HepG2 (cell line): ENCODE data around the gene TFDP2.

ENCODE experiments used
- GZF1 ChIP-seq: sonication (generic); formaldehyde crosslinking; IDR thresholded peaks from 2 replicates; pipeline ENCODE4 v1.5.1; 2020; ENCODE audit warnings: mild to moderate bottlenecking, missing genetic modification reagents
- PITX1 ChIP-seq: sonication (generic); formaldehyde crosslinking; IDR thresholded peaks from 2 replicates; pipeline ENCODE4 v1.5.1; 2020; ENCODE audit warnings: mild to moderate bottlenecking, missing genetic modification reagents
- POLR2G ChIP-seq: fragments of 200-400 bp; formaldehyde crosslinking; IDR thresholded peaks from 2 replicates; pipeline ENCODE4 v1.6.1; 2018; ENCODE audit warnings: mild to moderate bottlenecking, low read depth, low read length, moderate library complexity
- REST ChIP-seq, 2 experiments: IDR thresholded peaks; 2 replicates each; pipeline ENCODE4 v1.6.1; 2011 to 2012; ENCODE audit warnings: low read length in 2 of 2, borderline replicate concordance in 1 of 2, low read depth in 1 of 2, mild to moderate bottlenecking in 1 of 2, moderate library complexity in 1 of 2
- SP2 ChIP-seq: sonication (generic); formaldehyde crosslinking; IDR thresholded peaks from 2 replicates; pipeline ENCODE4 v1.5.1; 2020; ENCODE audit warnings: mild to moderate bottlenecking, missing genetic modification reagents
- TARDBP ChIP-seq: sonication (generic); formaldehyde crosslinking; IDR thresholded peaks from 2 replicates; pipeline ENCODE4 v1.8.0; 2022; ENCODE audit warnings: mild to moderate bottlenecking, missing genetic modification reagents
- THAP9 ChIP-seq: sonication (generic); formaldehyde crosslinking; IDR thresholded peaks from 2 replicates; pipeline ENCODE4; 2020; ENCODE audit warnings: missing genetic modification reagents, mild to moderate bottlenecking, borderline replicate concordance
- ZBTB4 ChIP-seq: sonication (generic); formaldehyde crosslinking; IDR thresholded peaks from 2 replicates; pipeline ENCODE4 v1.4.0; 2020; ENCODE audit warnings: missing genetic modification reagents, mild to moderate bottlenecking, borderline replicate concordance
- ZFX ChIP-seq: sonication (generic); formaldehyde crosslinking; IDR thresholded peaks from 2 replicates; pipeline ENCODE4 v1.4.0; 2020; ENCODE audit warnings: mild to moderate bottlenecking, low read depth, missing genetic modification reagents, moderate library complexity
- ZNF549 ChIP-seq: sonication (generic); formaldehyde crosslinking; IDR thresholded peaks from 2 replicates; pipeline ENCODE4 v1.5.0; 2020; ENCODE audit warnings: missing genetic modification reagents

GRCh38 chr3:142033292-142033691 lies 116.1 kb downstream of the TFDP2 start:
- TF ChIP-seq SP2: no peak
- TF ChIP-seq ZFX: no peak
- no peak for TF ChIP-seq GZF1 (CRISPR knock-in tag)
- TF ChIP-seq PITX1 (CRISPR knock-in tag): no peak
- TF ChIP-seq THAP9 (CRISPR knock-in tag): no peak
- no peak for TF ChIP-seq TARDBP (CRISPR knock-in tag)
- TF ChIP-seq ZNF549: no peak
- TF ChIP-seq POLR2G: no peak
- TF ChIP-seq REST (IDR thresholded peaks at IDR 0.05; ENCODE audit: borderline replicate concordance in 1 of 2, low read depth in 1 of 2, low read length in 2 of 2): no peak
- no peak for TF ChIP-seq ZBTB4 (CRISPR knock-in tag)
